ENCODE data around the gene CNGB1.

GRCh38 chr16:57920880-57921229 lies 50.1 kb downstream of the CNGB1 start:
- no peak for TF ChIP-seq CTCF (IDR thresholded peaks at IDR 0.05; ENCODE audit: low read length)
- no peak for TF ChIP-seq EZH2 (IDR thresholded peaks at IDR 0.05; ENCODE audit: borderline replicate concordance, low read length)

Data from OCI-LY1 (cell line).